ELR (cell line): ENCODE data around the gene CENPH.
"Not testable (repeated sequence)": the region's sequence is repeated elsewhere in the genome, so short reads cannot be mapped to it uniquely, and the experiment has no call there.

Experiments
- DNase-seq: peaks from one replicate; pipeline ENCODE4 v3.0.0-alpha.2; 2015; ENCODE audit warnings: low read depth

CENPH gene, protein sequence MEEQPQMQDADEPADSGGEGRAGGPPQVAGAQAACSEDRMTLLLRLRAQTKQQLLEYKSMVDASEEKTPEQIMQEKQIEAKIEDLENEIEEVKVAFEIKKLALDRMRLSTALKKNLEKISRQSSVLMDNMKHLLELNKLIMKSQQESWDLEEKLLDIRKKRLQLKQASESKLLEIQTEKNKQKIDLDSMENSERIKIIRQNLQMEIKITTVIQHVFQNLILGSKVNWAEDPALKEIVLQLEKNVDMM

DNA sequence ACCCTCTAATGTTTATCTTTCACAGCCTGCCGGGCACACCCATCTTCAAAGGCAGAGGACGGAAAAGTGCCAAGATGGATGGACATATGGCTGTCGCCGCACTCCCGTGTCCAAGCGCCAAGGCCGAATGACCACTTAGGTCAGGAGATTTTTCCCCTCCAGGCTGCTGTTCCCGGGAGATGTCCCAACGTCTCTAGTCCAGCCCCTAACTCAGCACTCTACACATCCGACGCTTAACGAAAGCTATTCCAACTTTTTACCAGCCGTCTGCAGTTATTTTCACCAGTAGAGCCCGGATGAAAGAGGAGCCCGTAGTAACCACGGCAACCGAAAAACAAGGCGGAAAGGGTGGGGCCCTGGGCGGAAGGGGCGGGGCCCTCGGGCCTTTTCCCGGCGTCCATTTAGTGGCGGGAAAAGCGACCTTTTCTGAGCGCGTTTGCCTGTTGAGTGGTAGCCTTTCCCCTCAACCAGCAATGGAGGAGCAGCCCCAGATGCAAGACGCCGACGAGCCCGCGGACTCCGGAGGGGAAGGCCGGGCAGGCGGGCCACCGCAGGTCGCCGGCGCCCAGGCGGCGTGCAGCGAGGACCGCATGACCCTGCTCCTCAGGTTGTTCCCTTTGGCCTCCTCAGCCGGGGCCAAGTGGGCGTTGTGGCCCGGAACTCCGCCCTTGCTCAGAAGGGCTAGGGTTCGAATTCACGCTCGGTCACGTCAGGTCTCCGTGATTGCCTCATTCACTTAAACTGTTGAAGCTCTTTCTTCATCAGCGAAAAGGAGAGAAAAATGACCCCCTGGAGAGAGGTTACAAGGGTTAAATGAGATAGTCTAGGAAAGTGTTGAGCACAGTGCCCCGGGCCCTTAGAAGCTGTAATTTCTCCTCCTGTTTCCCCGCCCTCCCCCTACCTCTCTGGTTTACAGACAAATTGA lies at the start of gene CENPH:
TSS of gene CENPH (plus strand) at position 422 of the 925 bp plus-strand sequence. CDS start at position 474, 52 bp downstream.
- peak; percentile 94 for DNase-seq

DNA sequence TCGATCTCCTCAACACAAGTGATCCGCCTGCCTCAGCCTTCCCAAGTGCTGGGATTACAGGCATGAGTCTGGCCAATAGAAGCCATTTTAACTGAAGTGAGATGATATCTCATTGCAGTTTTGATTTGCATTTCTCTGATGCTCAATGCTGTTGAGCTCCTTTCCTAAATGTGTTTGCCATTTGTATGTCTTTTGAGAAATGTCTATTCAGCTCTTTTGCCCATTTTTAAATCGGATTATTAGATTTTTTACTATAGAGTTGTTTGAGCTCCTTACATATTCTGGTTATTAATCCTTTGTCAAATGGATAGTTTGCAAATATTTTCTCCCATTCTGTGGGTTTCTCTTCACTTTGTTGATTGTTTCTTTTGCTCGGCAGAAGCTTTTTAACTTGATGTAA lies 49.1 kb upstream of the CENPH start:
- DNase-seq, result not testable (repeated sequence)

DNA sequence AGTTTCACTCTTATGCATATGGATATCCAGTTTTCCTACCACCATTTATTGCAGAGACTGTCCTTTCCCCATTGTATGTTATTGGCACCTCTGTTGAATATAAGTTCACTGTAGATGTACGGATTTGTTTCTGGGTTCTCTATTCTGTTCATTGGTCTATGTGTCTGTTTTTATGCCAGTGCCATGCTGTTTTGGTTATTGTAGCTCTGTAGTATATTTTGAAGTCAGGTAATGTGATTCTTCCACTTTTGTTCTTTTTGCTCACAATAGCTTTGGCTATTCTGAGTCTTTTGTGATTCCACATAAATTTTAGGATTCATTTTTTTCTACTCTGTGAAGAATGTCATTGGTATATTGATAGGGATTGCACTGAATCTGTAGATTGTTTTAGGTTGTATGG lies 48.6 kb upstream of the CENPH start:
- DNase-seq, result no peak

DNA sequence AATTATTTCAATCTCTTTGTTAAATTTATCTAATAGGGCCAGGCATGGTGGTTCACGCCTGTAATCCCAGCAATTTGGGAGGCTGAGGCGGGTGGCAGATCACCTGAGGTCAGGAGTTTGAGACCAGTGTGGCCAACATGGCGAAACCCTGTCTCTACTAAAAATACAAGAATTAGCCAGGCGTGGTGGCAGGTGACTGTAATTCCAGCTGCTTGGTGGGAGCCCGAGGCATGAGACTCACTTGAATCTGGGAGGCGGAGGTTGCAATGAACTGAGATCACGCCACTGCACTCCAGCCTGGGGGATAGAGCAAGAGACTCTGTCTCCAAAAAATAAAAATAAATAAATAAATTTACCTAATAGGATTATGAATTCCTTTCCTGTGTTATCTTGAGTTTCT lies 40.8 kb upstream of the CENPH start:
- DNase-seq, result not testable (repeated sequence)

DNA sequence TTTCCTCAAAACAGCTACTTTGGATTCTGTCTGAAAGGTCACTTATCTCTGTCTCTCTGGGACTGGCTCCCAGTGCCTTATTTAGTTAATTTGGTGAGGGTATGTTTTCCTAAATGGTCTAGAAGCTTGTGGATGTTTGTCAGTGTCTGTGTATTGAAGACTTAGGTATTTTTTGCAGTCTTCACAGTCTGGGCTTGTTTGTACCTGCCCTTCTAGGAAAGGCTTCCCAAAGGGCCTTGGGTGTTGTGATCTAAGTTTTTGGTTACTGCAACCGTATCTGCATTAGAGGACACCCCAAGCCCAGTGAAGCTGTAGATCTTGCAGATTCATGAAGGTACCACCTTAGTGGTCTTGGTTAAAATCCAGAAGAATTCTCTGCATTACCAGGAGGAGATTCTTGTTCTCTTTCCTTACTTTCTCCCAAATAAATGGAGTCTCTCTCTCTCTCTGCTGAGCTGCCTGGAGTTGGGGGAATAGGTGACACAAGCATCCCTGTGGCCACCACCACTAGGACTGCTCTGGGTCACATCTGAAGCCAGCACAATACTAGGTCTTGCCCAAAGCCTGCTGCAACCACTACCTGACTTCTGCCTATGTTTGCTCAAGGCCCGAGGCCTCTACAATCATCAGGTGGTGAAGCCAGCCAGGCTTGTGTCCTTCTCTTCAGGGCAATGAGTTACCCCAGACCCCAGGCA lies 40.3 kb upstream of the CENPH start:
- no peak for DNase-seq

DNA sequence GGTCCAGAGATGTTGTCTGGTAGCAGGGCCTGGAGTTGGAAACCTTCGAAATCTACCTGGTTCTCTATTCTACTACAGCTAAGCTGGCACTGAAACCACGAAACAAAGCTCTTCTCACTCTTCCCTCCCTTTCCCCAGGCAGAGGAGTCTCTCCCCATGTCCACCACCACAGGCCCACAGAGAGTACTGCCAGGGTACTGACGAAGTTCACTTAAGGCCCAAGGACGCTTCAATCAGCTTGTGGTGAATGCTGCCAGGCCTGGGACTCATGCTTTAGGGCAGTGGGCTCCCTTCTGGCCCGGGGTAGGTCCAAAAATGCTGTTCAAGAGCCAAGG lies 39.7 kb upstream of the CENPH start:
- DNase-seq, result no peak

DNA sequence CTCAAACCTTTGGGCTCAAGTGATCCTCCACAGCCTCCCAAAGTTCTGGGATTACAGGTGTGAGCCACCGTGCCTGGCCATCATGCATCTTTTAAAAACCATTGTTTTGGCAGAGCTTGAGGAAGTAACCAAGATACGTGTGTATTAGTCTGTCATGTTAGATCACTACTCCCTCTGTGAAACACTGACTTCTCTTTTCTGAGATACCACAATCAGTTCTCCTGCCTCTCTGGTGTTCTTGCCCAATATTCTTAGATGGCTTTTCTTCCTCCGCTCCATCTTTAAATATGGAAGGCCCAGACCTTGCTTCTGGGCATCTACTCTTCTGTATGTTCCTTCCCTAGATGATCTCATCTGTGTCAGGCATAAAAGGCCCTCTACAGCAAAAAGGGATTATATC lies 36.7 kb upstream of the CENPH start:
- DNase-seq, result no peak

DNA sequence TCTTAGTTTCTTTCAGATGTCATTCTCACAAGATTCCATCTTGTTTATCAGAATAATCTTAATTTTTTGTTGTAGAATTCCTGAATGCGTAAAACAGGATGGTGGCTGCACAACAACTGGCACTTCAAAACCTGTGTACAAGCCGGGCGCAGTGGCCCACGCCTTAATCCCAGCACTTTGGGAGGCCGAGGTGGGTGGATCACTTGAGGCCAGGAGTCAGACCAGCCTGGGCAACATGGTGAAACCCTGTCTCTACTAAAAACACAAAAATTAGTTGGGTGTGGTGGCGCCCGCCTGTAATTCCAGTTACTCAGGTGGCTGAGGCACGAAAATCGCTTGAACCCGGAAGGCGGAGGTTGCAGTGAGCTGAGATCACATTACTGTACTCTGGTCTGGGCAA lies 32.9 kb upstream of the CENPH start:
- no peak for DNase-seq

DNA sequence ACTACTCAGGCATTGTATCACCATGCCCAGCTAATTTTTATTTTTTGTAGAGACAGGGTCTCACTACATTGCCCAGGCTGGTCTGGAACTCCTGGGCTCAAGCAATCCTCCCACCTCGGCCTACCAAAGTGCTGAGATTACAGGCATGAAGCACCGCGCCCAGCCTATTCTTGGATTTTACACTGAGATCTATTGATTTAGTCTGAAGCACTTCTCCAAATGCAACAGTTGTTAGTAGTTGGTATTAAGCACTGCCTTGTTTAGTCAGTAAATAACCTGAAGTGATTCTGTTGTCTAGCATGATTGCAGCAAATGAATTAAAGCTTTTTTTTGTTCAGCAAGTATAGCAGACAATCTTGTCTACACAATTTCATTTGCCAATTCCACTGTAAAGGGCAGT lies 31.3 kb upstream of the CENPH start:
- no peak for DNase-seq

DNA sequence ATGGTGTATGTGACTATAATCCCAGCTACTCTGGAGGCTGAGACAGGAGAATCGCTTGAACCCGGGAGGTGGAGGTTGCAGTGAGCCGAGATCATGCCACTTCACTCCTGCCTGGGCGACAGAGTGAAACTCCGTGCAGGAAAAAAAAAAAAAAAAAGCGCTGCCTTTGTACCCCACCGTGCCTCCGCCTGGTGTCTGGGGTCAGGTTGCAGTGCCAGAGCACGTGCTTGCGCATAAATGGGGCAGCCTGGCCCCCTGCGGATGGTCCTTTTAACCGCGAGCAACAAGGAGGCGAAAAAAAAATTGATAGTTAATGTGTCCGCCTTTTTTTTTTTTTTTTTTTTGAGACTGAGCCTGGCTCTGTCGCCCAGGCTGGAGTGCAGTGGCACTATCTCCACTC lies 28.7 kb upstream of the CENPH start:
- no peak for DNase-seq

DNA sequence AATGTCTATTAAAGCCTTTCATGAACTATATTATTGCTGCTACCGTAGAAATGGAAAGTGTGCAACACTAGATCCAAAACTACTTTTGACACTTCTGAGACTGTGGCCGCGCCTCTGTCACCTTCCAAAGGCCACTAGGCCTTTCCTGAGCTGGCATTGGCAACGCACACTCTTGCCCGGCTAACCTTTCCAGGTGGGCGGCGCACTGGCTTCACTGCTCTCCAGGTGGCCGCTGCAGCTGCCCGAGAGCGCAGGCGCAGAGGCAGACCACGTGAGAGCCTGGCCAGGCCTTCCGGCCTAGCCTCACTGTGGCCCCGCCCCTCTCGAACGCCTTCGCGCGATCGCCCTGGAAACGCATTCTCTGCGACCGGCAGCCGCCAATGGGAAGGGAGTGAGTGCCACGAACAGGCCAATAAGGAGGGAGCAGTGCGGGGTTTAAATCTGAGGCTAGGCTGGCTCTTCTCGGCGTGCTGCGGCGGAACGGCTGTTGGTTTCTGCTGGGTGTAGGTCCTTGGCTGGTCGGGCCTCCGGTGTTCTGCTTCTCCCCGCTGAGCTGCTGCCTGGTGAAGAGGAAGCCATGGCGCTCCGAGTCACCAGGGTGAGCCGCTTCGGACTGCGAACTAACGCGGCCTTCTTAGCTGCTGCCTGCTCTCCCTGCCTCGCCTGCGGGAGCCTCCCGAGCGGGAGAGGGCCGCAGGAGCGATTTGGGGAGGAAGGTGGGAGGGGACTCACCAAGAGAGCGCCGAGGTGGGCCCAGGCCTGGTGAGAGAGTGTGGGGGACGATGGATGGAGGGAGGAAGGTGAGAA lies 22.5 kb upstream of the CENPH start, which contains the start of gene CCNB1:
TSS of gene CCNB1 (plus strand) at position 465 of the 807 bp plus-strand sequence. CDS start at position 578, 113 bp downstream.
- peak; percentile 98 for DNase-seq

DNA sequence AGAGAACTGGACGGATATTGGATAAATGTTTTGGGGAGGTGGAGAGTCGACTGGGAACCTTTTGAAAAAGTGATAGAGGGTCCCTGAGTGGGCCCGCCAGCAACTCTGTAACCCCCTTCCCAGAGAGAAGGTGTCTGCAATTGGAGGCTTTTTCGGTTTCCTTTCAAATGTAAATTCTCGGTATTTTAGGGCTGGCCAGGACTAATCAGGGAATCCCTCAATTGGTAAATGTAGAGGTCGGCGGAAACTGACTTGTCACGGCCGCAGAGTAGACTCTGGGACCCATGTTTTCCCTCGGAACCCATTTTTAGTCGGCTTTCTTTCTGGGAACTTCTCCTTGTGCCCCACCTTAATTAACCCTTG lies 21.9 kb upstream of the CENPH start:
- peak; percentile 37 for DNase-seq

DNA sequence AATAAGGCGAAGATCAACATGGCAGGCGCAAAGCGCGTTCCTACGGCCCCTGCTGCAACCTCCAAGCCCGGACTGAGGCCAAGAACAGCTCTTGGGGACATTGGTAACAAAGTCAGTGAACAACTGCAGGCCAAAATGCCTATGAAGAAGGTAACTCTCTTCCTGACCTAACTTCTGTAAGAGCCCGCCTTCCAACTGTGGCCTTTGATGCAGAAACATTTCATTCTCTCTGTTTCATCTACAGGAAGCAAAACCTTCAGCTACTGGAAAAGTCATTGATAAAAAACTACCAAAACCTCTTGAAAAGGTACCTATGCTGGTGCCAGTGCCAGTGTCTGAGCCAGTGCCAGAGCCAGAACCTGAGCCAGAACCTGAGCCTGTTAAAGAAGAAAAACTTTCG lies 21.5 kb upstream of the CENPH start:
- DNase-seq, result no peak

DNA sequence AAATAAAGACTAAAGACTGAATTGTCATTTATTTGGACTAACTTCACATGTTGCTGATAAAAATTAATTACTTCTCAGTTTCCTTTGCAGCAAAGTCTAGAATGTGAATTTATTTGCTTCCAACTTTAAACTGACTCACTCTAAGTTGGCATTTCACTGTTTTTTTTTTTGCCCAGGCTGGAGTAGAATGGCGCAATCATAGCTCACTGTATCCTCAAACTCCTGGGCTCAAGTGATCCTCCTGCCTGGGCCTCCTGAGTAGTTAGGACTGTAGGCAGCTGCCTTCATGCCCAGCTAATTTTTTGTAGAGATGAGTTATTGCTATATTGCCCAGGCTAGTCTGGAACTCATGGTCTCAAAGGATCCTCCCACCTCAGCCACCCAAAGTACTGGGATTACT lies 18.9 kb upstream of the CENPH start:
- DNase-seq, result peak; percentile 18

DNA sequence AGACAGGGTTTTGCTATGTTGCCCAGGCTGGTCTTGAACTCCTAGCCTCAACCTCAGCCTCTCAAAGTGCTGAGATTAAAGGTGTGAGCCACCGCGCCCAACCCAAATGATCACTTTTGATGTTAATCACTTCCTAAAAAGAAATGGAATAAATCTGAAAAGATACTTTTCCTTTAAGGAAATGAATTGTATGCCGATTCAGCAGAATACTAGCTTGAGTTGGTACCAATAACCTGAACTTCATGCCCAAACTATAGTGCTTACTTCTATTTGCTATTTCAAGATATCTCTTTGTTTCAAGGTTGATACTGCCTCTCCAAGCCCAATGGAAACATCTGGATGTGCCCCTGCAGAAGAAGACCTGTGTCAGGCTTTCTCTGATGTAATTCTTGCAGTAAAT lies 18.4 kb upstream of the CENPH start:
- no peak for DNase-seq

DNA sequence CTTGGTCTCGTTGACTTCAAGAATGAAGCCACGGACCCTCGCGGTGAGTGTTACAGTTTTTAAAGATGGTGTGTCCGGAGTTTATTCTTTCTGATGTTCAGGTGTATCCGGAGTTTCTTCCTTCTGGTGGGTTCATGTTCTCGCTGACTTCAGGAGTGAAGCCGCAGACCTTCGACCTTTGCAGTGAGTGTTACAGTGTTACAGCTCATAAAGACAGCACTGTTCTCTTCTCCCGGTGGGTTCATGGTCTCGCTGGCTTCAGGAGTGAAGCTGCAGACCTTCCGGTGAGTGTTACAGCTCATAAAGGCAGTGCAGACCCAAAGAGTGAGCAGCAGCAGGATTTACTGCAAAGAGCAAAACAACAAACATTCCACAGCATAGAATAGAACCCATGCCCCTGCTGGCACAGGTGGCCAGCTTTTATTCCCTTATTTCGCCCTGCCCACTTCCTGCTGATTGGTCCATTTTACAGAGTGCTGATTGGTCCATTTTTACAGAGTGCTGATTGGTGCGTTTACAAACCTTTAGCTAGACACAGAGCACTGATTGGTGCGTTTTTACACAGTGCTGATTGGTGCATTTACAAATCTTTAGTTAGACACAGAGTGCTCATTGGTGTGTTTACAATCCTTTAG lies 7.6 kb upstream of the CENPH start:
- not testable (repeated sequence) for DNase-seq

DNA sequence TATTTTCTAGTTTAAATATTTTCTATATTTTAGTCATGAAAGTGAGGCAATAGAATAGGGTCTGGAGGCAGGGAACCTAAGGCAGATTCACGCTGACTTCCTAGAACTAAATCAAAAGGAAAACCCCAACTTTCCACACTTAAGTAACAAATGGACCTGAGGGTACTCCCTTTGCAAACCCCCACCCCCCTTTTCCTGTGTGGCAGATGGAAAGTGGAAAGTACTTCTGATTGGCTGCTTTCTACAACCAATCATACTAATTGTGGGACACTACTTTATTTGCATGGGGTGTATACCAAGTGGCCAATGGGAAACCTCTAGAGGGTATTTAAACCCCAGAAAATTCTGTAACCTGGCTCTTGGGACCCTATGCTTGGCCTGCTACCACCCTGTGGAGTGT lies 4.8 kb upstream of the CENPH start:
- no peak for DNase-seq

DNA sequence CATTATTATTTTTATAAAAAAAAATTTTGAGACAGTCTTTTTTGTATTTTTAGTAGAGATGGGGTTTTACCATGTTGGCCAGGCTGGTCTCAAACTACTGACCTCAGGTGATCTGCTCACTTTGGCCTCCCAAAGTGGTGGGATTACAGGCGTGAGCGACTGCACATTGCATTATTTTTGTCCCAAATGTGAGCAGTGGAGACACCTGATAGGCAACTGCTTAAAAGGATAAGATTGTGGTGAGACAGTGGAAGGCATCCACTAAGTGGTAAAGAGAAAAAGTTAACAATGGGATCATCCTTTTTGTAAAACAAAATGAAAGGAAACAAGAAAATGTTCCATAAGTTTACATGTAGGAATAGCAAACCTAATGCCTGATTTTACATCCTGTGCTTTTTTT lies 2.0 kb upstream of the CENPH start:
- no peak for DNase-seq

DNA sequence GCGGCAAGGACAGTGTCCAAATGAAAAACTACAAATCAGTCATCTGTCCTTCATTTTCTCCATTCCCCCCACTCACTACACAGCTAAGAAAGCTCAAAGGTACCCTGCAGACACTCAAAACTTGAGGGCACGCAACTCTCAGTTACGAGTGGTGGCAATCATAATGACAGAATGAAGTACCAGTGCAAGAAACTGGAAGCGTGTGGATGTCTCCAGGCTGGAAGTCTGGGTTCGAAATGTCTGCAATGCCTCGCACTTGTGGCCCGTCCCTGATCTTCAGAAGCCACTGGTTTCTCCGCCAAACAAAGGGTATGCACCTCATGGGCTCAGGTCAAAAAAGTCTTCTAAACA lies 597 bp upstream of the CENPH start:
- DNase-seq, result no peak

DNA sequence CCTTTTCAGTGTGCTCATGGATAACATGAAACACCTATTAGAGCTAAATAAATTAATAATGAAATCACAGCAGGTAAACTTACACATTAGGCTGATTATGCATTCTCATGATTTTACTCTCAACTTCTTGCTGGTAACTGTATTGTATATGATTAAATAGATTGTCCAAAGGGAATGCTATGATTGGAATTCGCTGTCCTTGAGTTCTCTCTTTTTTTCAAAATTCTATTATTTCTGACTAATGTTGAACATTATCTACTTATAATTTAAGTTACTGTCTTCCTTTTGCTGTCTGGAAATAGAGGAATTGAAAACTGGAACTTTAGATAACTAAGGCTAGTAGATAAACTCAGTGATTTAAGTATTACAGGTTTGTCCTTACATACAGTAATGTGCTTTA lies 13.1 kb downstream of the CENPH start:
- DNase-seq, result no peak

DNA sequence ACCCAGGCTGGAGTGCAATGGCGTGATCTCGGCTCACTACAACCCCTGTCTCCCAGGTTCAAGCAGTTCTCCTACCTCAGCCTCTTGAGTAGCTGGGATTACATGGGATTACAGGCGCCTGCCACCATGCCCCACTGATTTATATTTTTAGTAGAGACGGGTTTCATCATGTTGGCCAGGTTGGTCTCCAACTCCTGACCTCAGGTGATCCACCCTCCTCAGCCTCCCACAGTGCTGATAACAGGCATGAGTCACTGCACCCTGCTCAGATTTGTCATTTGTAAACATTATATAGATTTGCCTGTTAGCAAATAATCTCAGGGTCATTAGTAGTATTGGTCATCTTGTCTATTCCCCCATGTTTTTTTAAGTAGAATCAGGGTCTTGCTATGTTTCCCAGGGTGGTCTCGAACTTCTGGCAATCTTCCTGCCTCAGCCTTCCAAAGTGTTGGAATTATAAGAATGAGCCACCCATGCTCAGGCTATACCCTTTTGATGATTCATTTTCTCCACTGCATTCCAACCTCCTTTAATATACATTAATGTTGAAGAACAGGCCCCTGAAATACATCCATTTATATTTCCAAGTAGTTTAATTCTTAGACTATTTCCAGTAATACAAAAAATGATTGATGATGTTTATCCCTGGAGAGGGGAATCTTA lies 17.3 kb downstream of the CENPH start:
- peak; percentile 43 for DNase-seq
